Esophagus mucosa (tissue), 1 donor: ENCODE data around the gene LAMP5. TPM values are rescaled to one million over a fixed set of nuclear protein-coding genes. Genes with fewer than 3 reads are reported as not detected.

ENCODE experiments used
- ATAC-seq: fragments of 200-7000 bp; cut with Tn5 transposase; one replicate; pipeline ENCODE4 v1.9.1; 2020
- total RNA-seq: library from RNA; stranded (reverse); gene quantifications from one replicate; pipeline ENCODE4 v1.2.4, GENCODE V29; 2023
- donor health status: DM: yes; HTN: yes; CAD: no.

Gene LAMP5
- total RNA-seq, 1 donor from 2014 or later = not detected

DNA sequence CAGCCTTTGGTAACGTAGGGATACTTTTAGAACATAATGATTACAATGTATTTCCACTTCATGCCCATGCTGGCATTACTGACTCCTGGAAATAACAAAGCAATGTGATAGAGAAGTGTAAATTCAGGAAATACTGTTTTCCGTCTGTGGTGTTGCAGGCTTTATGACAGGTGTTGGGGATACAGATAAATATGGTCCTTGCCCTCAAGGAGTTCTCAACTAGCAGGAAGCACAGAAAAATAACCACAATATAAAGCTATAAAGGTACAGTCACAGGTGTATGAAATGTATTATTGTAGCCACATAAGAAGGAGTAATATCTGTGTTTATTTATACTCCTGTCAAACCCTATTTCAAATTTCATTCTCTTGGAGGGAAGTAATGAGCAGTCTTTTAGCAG lies 12.9 kb upstream of the LAMP5 start:
- no peak for ATAC-seq

DNA sequence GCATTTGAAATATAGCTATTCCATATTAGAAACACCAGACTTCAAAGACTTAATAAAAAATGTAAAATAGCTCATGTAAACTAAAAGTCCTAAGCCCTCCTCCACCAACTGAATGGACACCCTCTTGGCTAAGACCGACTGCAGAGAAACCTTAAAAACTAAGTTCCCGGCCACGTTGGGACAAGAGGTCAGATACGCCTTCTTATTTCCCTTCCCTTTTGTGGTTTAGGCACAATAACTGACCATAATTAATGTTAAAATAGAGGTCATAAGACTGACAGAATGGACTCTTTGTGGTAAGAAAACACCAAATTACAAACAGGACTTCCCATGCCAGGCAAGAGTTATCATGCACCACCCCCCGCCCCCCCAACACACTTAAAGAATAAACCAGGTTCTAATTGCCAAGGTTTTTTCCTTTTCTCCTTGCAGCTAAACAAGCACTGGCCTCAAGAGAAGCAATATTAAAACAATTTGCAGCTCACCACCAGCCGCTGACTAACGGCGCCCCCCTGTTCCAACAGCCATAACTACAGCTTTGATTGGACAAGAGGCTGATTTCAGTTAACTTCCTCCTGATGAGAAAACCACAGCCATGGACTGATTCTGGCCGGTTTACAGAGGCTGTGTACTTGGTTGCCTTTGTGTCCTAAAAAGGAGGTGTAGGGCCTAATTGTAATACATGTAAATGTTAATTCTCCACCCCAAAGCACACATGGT lies 10.7 kb upstream of the LAMP5 start:
- ATAC-seq = no peak

GRCh38 chr20:9506280-9506821 lies 8.0 kb upstream of the LAMP5 start:
- no peak for ATAC-seq

GRCh38 chr20:9506964-9507369 lies 7.4 kb upstream of the LAMP5 start:
- ATAC-seq = no peak

- no peak for ATAC-seq
Measured at GRCh38 chr20:9507544-9508239, 6.7 kb upstream of the LAMP5 start.

DNA sequence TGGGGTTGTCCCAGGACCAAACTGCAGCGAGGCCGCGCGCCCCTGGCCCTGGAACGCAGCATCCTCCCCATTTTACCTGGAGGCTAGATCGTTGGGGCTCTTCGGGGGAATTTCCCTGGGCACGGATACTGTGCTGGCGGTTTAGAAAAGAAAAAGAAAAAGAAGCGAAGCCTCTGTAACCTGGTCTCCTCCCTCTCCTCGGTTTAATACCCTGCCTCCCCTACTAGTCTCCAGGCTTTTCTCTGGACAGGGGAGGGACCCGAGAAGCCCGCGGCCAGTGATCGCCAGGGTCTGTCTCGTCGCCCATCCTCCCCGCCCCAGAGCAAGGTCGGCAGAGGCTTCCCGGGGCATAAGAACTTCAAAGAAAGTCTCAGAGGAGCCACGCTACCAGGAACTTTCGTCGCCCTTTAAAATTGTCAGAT lies 6.1 kb upstream of the LAMP5 start:
- ATAC-seq = no peak

DNA sequence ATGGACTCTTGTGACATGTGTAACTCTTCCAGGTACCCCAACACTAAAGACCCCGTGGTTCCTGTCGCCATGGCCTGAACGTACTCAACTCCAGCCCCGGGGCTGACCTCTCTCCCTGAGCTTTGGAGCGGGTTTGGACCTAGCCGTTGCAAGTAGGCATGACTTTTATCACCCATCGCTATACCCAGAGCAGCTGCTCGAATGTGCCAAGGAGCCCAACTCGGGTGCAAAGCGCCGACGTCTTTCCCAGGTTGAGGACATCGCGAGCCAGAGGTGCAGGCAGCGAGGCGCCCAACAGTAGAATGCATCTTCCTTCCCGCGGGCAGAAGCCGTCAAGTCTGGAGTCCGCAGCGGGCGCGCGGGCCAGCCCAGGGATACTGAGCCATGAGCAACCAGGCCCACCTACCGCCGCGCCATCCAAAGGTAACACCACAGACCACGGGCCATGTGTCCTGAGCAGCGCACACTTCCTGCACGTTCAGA lies 5.7 kb upstream of the LAMP5 start:
- no peak for ATAC-seq

- ATAC-seq = no peak
Measured at GRCh38 chr20:9509246-9509645, 5.1 kb upstream of the LAMP5 start.

GRCh38 chr20:9510911-9511310 lies 3.5 kb upstream of the LAMP5 start:
- ATAC-seq = no peak

DNA sequence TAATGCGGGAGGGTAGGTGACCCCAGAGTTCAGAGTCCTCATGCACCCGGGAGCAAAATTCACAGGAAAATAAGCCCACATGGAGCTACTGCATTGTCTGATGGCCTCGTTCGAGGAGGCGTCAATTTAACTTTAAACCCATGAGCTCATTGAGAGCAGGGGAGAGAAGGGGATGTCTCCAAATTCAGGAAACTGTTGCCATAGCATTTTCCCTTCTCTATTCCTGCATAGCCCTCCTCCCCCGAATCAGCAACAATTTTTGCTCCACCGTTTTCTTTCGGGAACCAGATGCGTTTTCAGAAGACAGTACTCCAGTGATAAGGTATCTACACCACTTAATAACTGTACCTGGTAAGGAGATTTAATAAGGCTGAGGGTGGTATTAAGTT lies 324 bp upstream of the LAMP5 start:
- ATAC-seq = no peak

DNA sequence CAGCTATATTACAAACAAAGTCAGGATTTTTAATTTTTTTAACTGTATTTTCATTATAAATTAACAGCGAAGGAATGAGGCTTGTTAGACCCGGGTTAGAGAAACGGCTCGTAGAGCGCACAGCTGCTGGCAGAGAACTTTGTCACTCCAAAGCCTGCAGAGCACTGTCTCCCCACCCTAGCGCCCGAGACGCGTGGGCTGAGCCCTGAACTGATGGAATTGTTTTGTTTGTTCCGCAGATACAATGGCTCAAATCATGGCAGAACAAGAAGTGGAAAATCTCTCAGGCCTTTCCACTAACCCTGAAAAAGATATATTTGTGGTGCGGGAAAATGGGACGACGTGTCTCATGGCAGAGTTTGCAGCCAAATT lies 810 bp downstream of the LAMP5 start:
- ATAC-seq = no peak

- no peak for ATAC-seq
Measured at GRCh38 chr20:9515741-9516233, 1.4 kb downstream of the LAMP5 start.

GRCh38 chr20:9516234-9516871 lies 2.0 kb downstream of the LAMP5 start:
- ATAC-seq = no peak

GRCh38 chr20:9517297-9518162 lies 3.1 kb downstream of the LAMP5 start:
- ATAC-seq = no peak

DNA sequence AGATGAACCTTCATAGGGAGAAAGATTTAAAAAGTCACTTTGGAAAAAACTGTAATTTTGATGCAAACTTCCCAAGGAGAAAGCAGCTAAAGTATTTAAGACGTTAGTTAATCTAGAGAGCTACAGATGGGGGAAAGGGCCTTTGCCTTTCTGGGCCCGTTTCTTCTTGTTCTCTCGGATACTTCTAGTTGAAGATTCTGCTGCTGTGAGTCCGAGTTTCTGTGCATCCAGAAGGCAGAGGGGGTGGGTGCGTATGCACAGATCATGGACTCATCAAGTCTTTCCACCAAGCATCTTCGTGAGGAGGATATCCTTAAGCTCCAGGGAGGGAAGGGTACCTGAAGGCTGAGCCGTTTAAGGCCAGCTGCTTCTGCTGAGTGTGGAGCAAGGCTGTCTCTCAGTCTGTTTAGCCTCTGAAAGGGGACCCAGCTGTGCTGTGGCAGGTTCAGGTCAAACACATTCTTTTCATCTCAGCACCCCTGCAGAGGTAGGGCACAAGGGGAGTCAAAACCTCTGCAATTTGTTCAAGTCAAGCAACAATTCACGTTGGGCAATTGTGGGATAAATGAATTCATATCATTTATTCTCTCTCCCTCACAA lies 4.3 kb downstream of the LAMP5 start:
- ATAC-seq = no peak

DNA sequence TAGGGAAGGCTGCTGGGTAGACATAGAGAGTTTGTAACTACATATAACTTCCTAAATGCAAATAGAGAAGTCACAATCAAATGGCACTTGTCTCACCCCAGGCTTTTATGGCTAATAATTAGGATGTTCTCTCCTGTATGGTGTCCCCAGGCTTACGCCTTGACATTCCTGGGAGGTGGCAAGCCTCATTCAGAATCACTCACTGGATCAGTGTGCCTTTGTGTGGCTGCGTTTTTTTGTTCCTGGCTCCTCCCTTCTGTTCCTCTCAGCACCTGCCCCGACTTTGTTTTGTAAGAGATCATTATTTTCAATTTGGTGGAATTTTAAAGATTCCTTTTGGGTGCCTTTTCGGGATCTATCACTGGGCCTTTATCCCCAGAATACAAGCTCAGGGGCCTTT lies 5.7 kb downstream of the LAMP5 start:
- ATAC-seq = no peak

DNA sequence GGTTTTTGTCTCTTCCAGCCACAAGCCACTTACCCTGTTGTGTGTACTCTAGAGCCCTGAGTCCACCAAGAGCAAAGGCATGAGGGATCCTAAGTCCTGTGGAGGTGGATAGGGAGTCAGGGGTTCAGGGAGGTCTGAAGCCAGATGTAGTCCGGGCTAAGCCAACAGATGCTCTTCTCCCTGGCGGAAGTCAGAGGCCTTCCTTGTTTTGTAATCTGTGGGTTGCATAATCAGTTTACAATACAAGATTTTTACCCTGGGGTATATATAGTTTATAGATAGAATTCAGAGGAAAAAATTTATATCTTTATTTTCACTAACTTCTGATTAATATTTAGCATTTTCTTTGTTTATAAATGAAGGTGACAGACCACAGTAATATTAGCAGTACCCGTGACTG lies 9.2 kb downstream of the LAMP5 start:
- ATAC-seq = no peak

- ATAC-seq = no peak
Measured at GRCh38 chr20:9531581-9531980, 17.2 kb downstream of the LAMP5 start.

- no peak for ATAC-seq
Measured at GRCh38 chr20:9532069-9532838, 17.9 kb downstream of the LAMP5 start.

GRCh38 chr20:9534025-9534424 lies 19.6 kb downstream of the LAMP5 start:
- ATAC-seq = no peak

DNA sequence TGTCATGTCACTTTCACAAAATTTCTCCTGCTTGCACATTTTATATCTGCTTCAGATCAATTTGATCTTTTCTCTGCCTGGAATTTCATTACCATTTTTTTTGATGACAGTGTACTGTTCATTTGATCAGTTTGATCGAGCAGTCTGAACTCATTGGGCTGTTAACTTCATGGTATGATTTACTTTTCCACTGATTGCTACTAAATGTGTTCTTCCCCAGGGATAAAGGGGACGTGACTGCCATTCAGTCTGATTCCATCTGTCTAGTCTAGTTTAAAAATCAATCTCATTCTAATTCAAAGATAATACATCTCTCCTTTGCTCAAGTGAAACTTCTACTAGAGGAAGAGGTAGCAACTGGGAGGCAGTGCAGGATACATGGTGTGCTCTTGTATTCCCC lies 21.1 kb downstream of the LAMP5 start:
- no peak for ATAC-seq
